ENCODE data around the gene FREM1.

Gene FREM1

GRCh38 chr9:14911046-14911445 lies 818 bp upstream of the FREM1 start:
- no peak for DNase-seq

GRCh38 chr9:14909601-14909960 lies 647 bp downstream of the FREM1 start:
- no peak for DNase-seq

GRCh38 chr9:14909181-14909580 lies 1.0 kb downstream of the FREM1 start:
- DNase-seq: no peak

- no peak for DNase-seq
These were observed 1.7 kb downstream of the FREM1 start for GRCh38 chr9:14908295-14909180.

- no peak for DNase-seq
These were observed 2.5 kb downstream of the FREM1 start for GRCh38 chr9:14907696-14908095.

GRCh38 chr9:14907360-14907685 lies 2.9 kb downstream of the FREM1 start:
- no peak for DNase-seq

- DNase-seq: no peak
These were observed 3.4 kb downstream of the FREM1 start for GRCh38 chr9:14906644-14907359.

GRCh38 chr9:14906000-14906399 lies 4.2 kb downstream of the FREM1 start:
- no peak for DNase-seq

- DNase-seq: no peak
These were observed 7.2 kb downstream of the FREM1 start for GRCh38 chr9:14903040-14903439.

- DNase-seq: no peak
These were observed 7.7 kb downstream of the FREM1 start for GRCh38 chr9:14902561-14902960.

GRCh38 chr9:14899815-14900193 lies 10.4 kb downstream of the FREM1 start:
- no peak for DNase-seq

GRCh38 chr9:14899042-14899814 lies 11.0 kb downstream of the FREM1 start:
- no peak for DNase-seq

GRCh38 chr9:14895806-14896205 lies 14.4 kb downstream of the FREM1 start:
- DNase-seq: no peak

GRCh38 chr9:14893280-14893679 lies 16.9 kb downstream of the FREM1 start:
- no peak for DNase-seq

GRCh38 chr9:14891332-14891731 lies 18.9 kb downstream of the FREM1 start:
- no peak for DNase-seq

GRCh38 chr9:14889451-14889850 lies 20.8 kb downstream of the FREM1 start:
- DNase-seq: no peak

GRCh38 chr9:14888875-14889274 lies 21.4 kb downstream of the FREM1 start:
- DNase-seq: no peak

- no peak for DNase-seq
These were observed 22.0 kb downstream of the FREM1 start for GRCh38 chr9:14888272-14888671.

- no peak for DNase-seq
These were observed 23.1 kb downstream of the FREM1 start for GRCh38 chr9:14887149-14887548.

- no peak for DNase-seq
These were observed 26.8 kb downstream of the FREM1 start for GRCh38 chr9:14883310-14883944.

GRCh38 chr9:14882090-14882489 lies 28.1 kb downstream of the FREM1 start:
- no peak for DNase-seq

GRCh38 chr9:14881006-14881405 lies 29.2 kb downstream of the FREM1 start:
- no peak for DNase-seq

GRCh38 chr9:14870090-14870489 lies 40.1 kb downstream of the FREM1 start:
- DNase-seq: no peak
